A673 (cell line): ENCODE results near the gene EMC9.

ENCODE experiments used
- EZH2 ChIP-seq: fragments of 200-600 bp; sonication (generic); IDR thresholded peaks from 2 replicates; pipeline ENCODE4 v1.6.1; 2017; ENCODE audit warnings: borderline replicate concordance, low read depth, mild to moderate bottlenecking, mixed read lengths, antibody characterized with exemption, low read length; ENCODE audit not compliant: poor library complexity, severe bottlenecking
- TF ChIP-seq, protein P1 (sequence below): fragments of 300-800, 200-600 bp; sonication (generic); conservative IDR thresholded peaks from 2 replicates; pipeline ENCODE4 v1.5.1; 2017; ENCODE audit warnings: low read depth, mild to moderate bottlenecking, antibody characterized with exemption, low read length, moderate library complexity, mixed read lengths

DNA sequence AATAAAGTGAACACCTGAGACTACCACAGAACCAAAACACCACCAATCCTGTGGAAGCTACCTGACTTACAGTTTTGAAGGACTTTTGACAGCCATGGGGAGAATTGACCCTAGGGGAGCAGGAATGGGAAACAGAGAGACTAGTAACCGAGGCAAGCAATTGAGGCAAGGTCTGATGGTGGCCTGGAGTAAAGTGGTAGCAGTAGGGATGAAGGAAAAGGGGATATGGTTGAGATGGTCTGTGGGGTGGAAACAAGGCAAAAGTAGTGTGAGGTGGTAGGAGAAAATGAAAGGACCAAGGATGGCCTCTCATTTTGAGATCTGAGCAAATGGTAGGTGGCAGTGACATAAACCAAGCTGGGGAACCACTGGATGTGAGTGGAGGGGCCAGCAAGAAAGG lies 15.4 kb upstream of the EMC9 start:
- TF ChIP-seq, protein P1, sequence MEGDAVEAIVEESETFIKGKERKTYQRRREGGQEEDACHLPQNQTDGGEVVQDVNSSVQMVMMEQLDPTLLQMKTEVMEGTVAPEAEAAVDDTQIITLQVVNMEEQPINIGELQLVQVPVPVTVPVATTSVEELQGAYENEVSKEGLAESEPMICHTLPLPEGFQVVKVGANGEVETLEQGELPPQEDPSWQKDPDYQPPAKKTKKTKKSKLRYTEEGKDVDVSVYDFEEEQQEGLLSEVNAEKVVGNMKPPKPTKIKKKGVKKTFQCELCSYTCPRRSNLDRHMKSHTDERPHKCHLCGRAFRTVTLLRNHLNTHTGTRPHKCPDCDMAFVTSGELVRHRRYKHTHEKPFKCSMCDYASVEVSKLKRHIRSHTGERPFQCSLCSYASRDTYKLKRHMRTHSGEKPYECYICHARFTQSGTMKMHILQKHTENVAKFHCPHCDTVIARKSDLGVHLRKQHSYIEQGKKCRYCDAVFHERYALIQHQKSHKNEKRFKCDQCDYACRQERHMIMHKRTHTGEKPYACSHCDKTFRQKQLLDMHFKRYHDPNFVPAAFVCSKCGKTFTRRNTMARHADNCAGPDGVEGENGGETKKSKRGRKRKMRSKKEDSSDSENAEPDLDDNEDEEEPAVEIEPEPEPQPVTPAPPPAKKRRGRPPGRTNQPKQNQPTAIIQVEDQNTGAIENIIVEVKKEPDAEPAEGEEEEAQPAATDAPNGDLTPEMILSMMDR, result no peak
- TF ChIP-seq EZH2, result no peak
